T-helper 2 cell treated with Interferon-gamma antibody and Interleukin-4, amounts not matched to agents 5 μg/mL and 100 μg/mL, for 36 hours (primary cell): ENCODE results near the gene FCMR.

Experiments
- DNase-seq: peaks from one replicate; pipeline ENCODE4 v3.0.0; 2021; ENCODE audit warnings: low spot score
- H3K27ac Mint-ChIP-seq: one replicate; pipeline ENCODE4 v1.8.0; 2021; ENCODE audit warnings: mild to moderate bottlenecking, mixed read lengths
- H3K27me3 Mint-ChIP-seq: one replicate; pipeline ENCODE4 v1.8.0; 2021; ENCODE audit warnings: low read depth, mixed read lengths
- H3K36me3 Mint-ChIP-seq: one replicate; pipeline ENCODE4 v1.8.0; 2021; ENCODE audit warnings: low read depth, mixed read lengths
- H3K4me1 Mint-ChIP-seq: one replicate; pipeline ENCODE4 v1.8.0; 2021; ENCODE audit warnings: low read depth, mixed read lengths
- H3K4me3 Mint-ChIP-seq: one replicate; pipeline ENCODE4 v1.8.0; 2022; ENCODE audit warnings: mild to moderate bottlenecking, moderate library complexity, mixed read lengths
- H3K9me3 Mint-ChIP-seq: one replicate; pipeline ENCODE4 v1.8.0; 2021; ENCODE audit warnings: mixed read lengths

Gene FCMR

GRCh38 chr1:206921772-206922265 is at the start of gene FCMR:
FCMR (minus strand) TSS chr1:206921941; CDS start chr1:206921854, 87 bp downstream.
- H3K36me3 Mint-ChIP-seq: peaks cover 26% of the 10 kb centered on the region
- H3K4me3 Mint-ChIP-seq: no peak within 1 kb of the TSS
- H3K9me3 Mint-ChIP-seq: no peaks in the 10 kb centered on the region
- peak; percentile 37 for DNase-seq
- no peak within 1 kb of the TSS for H3K27ac Mint-ChIP-seq
- peaks cover 40% of the 10 kb centered on the region for H3K4me1 Mint-ChIP-seq
- no peaks in the 10 kb centered on the region for H3K27me3 Mint-ChIP-seq

GRCh38 chr1:206971029-206971655 is 49.4 kb upstream of the FCMR start:
- Mint-ChIP-seq H3K27me3 (peaks cover 45% of the 10 kb centered on the region), H3K4me3 (no peak overlapping the region), H3K4me1 (peaks cover 23% of the 10 kb centered on the region), H3K27ac (no peak overlapping the region), H3K9me3 (no peaks in the 10 kb centered on the region), H3K36me3 (no peaks in the 10 kb centered on the region)
- DNase-seq: no peak

GRCh38 chr1:206970446-206970845 is 48.7 kb upstream of the FCMR start, which contains the start of gene FCAMR:
FCAMR (minus strand) TSS chr1:206970460; CDS start chr1:206970125, 335 bp downstream.
- Mint-ChIP-seq H3K27ac (no peak within 1 kb of the TSS), H3K9me3 (no peaks in the 10 kb centered on the region), H3K36me3 (no peaks in the 10 kb centered on the region), H3K4me1 (peaks cover 25% of the 10 kb centered on the region), H3K27me3 (peaks cover 45% of the 10 kb centered on the region), H3K4me3 (no peak within 1 kb of the TSS)
- no peak for DNase-seq

GRCh38 chr1:206969090-206969489 is 47.3 kb upstream of the FCMR start:
- Mint-ChIP-seq H3K4me1 (peaks cover 27% of the 10 kb centered on the region), H3K4me3 (no peak overlapping the region), H3K27me3 (peaks cover 45% of the 10 kb centered on the region), H3K27ac (no peak overlapping the region), H3K9me3 (no peaks in the 10 kb centered on the region), H3K36me3 (no peaks in the 10 kb centered on the region)
- no peak for DNase-seq

- H3K27ac Mint-ChIP-seq: peak overlapping the region; percentile 48
- H3K9me3 Mint-ChIP-seq: no peaks in the 10 kb centered on the region
- no peak for DNase-seq
- peaks cover 32% of the 10 kb centered on the region for H3K4me1 Mint-ChIP-seq
- H3K4me3 Mint-ChIP-seq: peak overlapping the region; percentile 62
- H3K36me3 Mint-ChIP-seq: no peaks in the 10 kb centered on the region
- peaks cover 34% of the 10 kb centered on the region for H3K27me3 Mint-ChIP-seq
Measured at GRCh38 chr1:206967096-206967849, 45.5 kb upstream of the FCMR start.

GRCh38 chr1:206965781-206966180 is 44.0 kb upstream of the FCMR start:
- no peak overlapping the region for H3K4me3 Mint-ChIP-seq
- peaks cover 37% of the 10 kb centered on the region for H3K4me1 Mint-ChIP-seq
- H3K36me3 Mint-ChIP-seq: no peaks in the 10 kb centered on the region
- no peak overlapping the region for H3K27ac Mint-ChIP-seq
- no peaks in the 10 kb centered on the region for H3K9me3 Mint-ChIP-seq
- DNase-seq: no peak
- peaks cover 25% of the 10 kb centered on the region for H3K27me3 Mint-ChIP-seq

- Mint-ChIP-seq H3K4me3 (no peak overlapping the region), H3K27me3 (peaks cover 5% of the 10 kb centered on the region), H3K9me3 (no peaks in the 10 kb centered on the region), H3K36me3 (no peaks in the 10 kb centered on the region), H3K27ac (no peak overlapping the region), H3K4me1 (peaks cover 37% of the 10 kb centered on the region)
- no peak for DNase-seq
Measured at GRCh38 chr1:206963740-206964139, 42.0 kb upstream of the FCMR start.

- no peak for DNase-seq
- no peaks in the 10 kb centered on the region for H3K9me3 Mint-ChIP-seq
- peaks cover under 1% of the 10 kb centered on the region for H3K27me3 Mint-ChIP-seq
- H3K4me3 Mint-ChIP-seq: no peak overlapping the region
- H3K36me3 Mint-ChIP-seq: no peaks in the 10 kb centered on the region
- H3K27ac Mint-ChIP-seq: no peak overlapping the region
- H3K4me1 Mint-ChIP-seq: peaks cover 32% of the 10 kb centered on the region
Measured at GRCh38 chr1:206963119-206963712, 41.5 kb upstream of the FCMR start.

- H3K9me3 Mint-ChIP-seq: no peaks in the 10 kb centered on the region
- no peak for DNase-seq
- no peak overlapping the region for H3K4me3 Mint-ChIP-seq
- no peaks in the 10 kb centered on the region for H3K27me3 Mint-ChIP-seq
- H3K27ac Mint-ChIP-seq: peak overlapping the region; percentile 9
- H3K4me1 Mint-ChIP-seq: peaks cover 22% of the 10 kb centered on the region
- H3K36me3 Mint-ChIP-seq: no peaks in the 10 kb centered on the region
Measured at GRCh38 chr1:206962272-206962671, 40.5 kb upstream of the FCMR start.

- Mint-ChIP-seq H3K9me3 (no peaks in the 10 kb centered on the region), H3K27ac (no peak overlapping the region), H3K4me3 (no peak overlapping the region)
Measured at GRCh38 chr1:206961668-206962067, 39.9 kb upstream of the FCMR start.

GRCh38 chr1:206960676-206961386 is 39.1 kb upstream of the FCMR start:
- H3K27ac Mint-ChIP-seq: no peak overlapping the region
- H3K4me1 Mint-ChIP-seq: peaks cover 14% of the 10 kb centered on the region
- no peak for DNase-seq
- no peaks in the 10 kb centered on the region for H3K36me3 Mint-ChIP-seq
- no peaks in the 10 kb centered on the region for H3K27me3 Mint-ChIP-seq
- no peaks in the 10 kb centered on the region for H3K9me3 Mint-ChIP-seq
- H3K4me3 Mint-ChIP-seq: no peak overlapping the region

More at GRCh38 chr1:206961668-206962067, 39.9 kb upstream of the FCMR start:
- Mint-ChIP-seq H3K36me3 (no peaks in the 10 kb centered on the region), H3K27me3 (no peaks in the 10 kb centered on the region), H3K4me1 (peaks cover 16% of the 10 kb centered on the region)
- no peak for DNase-seq

- no peak for DNase-seq
- Mint-ChIP-seq H3K9me3 (no peaks in the 10 kb centered on the region), H3K36me3 (no peaks in the 10 kb centered on the region), H3K4me1 (peaks cover 20% of the 10 kb centered on the region), H3K27me3 (no peaks in the 10 kb centered on the region), H3K4me3 (no peak overlapping the region), H3K27ac (no peak overlapping the region)
Measured at GRCh38 chr1:206958144-206958543, 36.4 kb upstream of the FCMR start.

GRCh38 chr1:206957639-206958038 is 35.9 kb upstream of the FCMR start:
- Mint-ChIP-seq H3K4me1 (peaks cover 17% of the 10 kb centered on the region), H3K27me3 (no peaks in the 10 kb centered on the region), H3K27ac (no peak overlapping the region), H3K9me3 (no peaks in the 10 kb centered on the region), H3K36me3 (no peaks in the 10 kb centered on the region), H3K4me3 (no peak overlapping the region)
- DNase-seq: no peak
